Hematopoietic multipotent progenitor cell treated with erythropoietin and hydrocortisone succinate and interleukin-3 and kit ligand, for 17 days (in vitro differentiated cells): ENCODE data around the gene DAPP1.
"Not testable (repeated sequence)": the region's sequence is repeated elsewhere in the genome, so short reads cannot be mapped to it uniquely, and the experiment has no call there.

Experiments
- DNase-seq: peaks from one replicate; pipeline ENCODE4 v3.0.0-alpha.2; 2015; ENCODE audit warnings: low spot score

The DAPP1 gene, protein sequence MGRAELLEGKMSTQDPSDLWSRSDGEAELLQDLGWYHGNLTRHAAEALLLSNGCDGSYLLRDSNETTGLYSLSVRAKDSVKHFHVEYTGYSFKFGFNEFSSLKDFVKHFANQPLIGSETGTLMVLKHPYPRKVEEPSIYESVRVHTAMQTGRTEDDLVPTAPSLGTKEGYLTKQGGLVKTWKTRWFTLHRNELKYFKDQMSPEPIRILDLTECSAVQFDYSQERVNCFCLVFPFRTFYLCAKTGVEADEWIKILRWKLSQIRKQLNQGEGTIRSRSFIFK

DNA sequence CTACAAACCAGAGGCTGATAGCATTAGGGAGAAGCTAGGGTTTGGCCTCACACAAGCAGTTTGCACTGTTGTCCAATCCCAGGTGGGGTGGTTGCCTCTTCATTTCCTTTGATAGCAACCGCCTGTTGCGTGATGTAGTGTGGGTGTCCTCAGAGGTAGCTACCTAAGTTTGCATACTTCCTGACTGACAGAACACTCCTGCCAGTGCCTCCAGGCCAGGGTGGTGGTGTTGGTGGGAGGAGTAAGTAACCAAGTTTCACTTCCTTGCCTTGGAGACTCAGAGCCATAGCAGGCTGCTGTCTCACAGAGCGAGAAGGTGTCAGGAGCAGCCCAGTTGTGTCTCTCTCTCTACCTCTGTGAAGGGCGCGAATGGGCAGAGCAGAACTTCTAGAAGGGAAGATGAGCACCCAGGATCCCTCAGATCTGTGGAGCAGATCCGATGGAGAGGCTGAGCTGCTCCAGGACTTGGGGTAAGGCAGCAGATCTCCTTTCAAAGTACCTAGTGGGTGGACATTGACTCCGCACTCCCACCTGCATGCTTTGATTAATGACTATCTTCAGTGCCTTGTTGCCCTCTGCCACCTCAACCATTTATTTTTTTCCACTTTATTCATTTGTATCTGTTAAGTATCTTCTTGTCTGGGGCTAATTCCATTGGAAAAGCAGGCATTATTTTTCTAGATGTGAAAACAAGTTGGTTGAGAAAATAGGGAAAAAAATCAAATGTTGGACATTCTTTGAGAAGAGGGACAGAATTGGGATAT lies at the start of gene DAPP1:
TSS of gene DAPP1 (plus strand) at position 283 of the 764 bp plus-strand sequence. CDS start at position 370, 87 bp downstream.
- DNase-seq, result no peak

DNA sequence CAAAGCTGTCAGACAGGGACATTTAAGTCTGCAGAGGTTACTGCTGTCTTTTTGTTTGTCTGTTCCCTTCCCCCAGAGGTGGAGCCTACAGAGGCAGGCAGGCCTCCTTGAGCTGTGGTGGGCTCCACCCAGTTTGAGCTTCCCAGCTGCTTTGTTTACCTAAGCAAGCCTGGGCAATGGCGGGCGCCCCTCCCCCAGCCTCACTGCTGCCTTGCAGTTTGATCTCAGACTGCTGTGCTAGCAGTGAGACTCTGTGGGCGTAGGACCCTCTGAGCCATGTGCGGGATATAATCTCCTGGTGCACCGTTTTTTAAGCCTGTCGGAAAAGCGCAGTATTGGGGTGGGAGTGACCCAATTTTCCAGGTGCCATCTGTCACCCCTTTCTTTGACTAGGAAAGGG lies 45.8 kb upstream of the DAPP1 start:
- not testable (repeated sequence) for DNase-seq

DNA sequence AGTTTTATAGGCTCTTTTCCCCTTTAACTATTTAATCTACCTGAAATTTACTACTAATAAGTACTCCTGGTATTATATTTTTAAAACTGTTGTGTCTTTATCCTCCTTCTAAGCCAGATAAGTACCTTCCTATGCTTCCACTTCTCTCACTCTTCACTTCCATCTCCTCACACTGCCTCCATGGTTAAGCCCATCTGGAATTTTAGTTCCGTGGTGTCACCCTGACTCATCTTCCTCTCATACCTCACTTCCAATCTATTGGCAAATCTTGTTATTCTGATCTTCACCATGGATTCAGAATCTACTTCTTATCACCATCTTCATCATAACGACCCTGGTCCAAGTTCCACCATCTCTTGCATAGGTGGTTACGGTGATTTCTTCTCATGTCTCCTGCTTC lies 32.7 kb upstream of the DAPP1 start:
- no peak for DNase-seq

DNA sequence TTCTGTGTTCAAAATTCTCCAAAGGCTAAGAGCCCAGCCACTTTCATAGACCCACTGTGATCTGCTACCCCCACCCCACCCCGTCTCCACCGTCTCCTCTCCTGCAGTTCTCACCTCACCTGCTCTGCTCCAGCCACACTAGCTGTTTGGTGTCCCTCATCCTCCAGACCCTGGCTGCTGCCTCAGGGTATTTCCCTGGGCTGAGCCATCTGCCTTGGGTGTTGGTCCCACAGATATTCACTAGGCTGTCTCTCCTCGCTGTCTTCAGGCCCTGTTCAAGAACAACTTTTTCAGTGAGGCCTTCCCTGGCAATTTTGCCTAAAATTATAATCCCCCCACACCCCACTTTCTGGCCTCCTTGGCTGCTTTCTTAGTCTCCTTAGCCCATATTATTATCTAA lies 31.8 kb upstream of the DAPP1 start:
- no peak for DNase-seq

DNA sequence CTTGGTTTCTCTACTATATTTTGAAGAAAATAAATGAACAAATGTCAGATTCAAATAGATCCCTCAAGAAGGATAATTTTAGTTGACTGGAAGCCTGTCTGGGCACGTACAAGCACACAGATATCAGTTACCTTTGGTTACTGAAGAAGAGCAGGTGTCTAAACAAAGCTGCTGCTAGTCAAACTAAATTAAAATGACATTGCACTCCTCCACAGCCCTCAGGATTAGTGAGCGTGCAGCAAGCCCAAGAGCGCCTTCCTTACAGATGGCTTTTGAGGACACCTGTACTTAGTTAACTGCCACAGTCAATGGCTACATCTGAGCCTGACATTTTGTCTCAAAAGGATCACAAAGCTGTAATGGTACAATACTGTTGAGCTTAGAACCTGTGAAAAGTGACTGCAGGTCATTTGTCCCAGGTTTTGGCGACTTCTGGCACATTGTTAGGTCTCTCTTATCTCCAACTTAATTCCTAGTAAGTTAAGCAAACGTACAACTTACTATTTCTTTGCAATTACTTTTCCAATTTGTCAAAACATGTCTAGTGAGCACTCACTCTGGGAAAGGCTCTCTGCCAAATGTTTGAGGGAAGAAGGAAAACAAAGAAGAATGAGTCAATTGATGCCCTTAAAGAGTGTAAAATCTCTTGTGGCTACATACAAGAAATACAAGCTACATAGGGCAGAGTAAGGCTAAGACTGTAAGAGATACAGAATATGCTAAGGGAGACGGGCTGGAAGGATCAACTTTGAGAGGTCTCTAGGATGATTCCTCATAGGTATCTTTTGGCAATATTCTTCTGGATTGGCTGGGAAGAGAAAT lies 25.6 kb upstream of the DAPP1 start:
- DNase-seq, result no peak

DNA sequence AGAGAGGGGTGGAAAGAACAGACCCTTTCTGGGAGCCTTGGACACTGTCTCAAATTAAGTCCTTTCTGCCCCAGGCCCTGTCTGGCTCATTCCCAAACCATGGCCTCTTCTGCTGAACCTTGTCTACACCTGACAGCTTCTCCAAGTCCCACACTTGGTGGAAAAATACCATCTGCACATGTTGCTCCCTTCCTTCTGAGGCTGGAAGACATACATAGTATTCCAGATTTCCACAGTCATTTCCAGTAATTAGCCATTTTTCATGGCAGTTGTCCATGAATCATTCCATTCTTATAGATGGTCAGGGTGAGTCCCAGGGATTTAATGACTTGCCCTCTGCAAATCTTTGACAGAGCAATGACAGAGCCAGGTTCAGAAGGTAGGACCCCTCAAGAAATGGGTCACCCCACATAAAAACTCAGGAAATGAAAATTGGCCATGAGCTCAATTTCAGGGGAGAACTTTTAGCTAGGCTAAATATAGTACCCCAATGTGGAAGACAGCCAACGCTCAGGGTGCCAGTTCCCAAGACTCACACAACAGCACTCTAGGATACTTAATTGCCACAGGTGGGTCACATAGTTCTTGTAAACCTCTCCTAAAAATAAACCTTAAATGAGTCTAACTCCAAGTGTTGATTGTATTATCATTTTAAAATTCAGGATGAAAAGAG lies 16.2 kb upstream of the DAPP1 start:
- DNase-seq, result no peak

DNA sequence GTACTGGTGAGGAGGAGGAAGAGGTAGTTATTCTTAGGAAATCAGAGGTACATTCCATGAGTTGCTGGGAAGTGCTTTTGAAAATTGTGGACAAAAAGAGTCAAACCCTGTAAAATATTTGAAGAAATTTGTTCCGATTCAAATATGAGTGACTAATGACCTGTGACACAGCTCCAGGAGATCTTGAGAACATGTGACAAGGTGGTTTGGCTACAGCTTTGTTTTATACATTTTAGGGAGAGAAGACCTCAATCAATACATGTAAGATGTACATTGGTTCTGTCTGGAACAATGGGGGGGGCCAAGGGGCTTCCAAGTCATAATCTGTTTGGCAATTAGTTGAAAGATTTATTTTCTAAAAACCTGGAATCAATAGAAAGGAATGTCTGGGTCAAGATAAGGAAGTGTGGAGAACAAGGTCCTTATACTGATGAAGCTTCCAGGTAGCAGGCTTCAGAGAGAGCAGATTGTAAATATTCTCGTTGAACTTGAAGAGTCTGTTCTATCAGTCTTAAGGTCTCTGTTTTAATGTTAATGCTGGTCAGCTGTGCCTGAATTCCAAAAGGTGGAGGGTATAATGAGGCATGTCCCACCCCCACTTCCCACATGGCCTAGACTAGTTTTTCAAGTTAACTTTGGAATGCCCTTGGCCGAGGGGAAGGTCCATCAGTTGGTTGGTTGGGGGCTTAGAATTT lies 15.5 kb upstream of the DAPP1 start:
- no peak for DNase-seq

DNA sequence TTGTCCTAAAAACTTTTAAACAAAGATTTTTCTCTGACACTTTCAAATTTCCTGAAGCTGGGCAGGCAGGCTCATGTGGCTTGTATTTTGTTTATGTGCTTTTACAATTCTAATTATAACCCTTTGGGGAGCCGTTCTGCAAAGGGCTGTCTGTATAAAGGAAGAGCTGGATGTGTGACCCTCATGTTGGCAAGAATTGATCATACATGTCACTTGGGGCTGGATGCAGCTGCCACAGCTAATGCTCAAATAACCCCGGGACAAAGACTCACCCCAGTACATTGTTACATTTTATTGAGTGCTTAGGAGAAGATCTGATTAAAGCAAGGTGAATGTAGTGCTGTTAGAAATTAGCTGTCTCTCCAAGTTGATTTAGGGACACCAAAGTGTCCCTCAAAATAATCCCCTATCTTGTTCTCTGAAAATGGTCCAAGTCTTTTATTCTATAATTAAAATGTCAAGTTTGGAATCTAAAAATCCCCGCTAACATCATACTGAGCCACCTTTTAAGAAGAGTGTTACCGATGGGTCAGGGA lies 13.0 kb upstream of the DAPP1 start:
- DNase-seq, result no peak

DNA sequence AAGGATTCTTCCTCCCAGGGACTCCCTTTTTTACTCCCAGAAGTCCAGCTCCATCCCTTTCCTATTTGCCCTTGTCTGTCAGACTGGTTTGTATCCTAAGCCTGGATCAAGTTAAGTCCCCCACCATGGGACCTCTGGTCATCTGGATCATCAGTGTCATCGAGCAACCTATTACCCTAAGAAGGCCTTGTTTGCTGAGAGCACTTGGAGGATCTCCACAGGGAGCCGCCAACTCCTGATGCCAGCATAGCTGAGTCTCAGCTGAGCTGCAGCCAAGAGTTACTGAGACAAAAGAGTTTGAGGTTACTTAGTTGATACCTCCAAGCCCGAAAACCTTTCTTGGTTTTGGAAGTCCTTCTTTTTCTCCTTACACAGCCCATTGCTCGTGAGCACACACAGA lies 10.1 kb upstream of the DAPP1 start:
- DNase-seq, result no peak

DNA sequence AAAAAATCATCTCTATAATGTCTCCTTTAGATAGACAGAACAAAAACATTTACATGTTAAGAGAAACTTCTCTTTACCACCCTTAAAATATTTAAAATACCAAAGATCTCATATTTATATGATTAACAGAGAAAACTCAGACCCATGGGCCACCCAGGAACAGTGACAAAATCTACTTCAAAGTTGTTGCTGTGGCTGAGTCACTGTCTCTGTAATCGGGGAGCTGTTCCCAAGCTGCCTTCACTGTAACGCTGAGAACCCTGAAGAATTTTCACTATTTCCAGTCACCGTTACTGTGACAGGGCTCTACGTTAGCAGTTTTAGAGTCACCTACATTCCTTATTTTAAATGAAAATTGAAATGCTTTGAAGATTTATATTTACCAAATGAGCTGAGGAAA lies 9.0 kb upstream of the DAPP1 start:
- DNase-seq, result no peak

DNA sequence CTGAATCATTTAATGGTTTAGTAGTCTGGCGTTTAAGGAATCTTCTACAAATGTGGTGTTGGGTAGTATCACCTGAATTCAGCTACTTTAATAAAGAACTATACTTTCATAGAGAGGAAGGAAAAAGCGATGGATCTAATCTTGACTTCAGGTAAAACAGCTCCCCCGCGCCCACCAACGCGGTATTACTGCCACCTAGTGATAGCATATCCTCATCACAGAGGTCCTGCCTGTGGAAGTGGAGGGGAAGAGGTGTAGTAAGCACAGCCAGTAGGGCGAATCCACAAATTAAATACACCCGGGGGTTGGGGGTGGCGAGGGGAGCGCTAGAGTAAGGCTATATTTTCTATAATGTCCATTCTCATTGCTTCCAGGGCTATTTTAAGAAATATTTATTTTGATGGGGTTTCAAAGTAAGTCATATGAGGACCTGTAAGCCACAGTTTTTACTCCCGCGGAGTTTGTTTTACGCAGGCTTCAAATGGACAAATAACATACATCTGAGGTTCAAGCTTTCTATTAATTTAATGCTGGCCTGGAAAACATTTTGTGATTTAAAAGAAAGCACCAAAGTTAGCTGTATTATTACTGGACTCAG lies 8.3 kb upstream of the DAPP1 start:
- DNase-seq, result peak; percentile 61

DNA sequence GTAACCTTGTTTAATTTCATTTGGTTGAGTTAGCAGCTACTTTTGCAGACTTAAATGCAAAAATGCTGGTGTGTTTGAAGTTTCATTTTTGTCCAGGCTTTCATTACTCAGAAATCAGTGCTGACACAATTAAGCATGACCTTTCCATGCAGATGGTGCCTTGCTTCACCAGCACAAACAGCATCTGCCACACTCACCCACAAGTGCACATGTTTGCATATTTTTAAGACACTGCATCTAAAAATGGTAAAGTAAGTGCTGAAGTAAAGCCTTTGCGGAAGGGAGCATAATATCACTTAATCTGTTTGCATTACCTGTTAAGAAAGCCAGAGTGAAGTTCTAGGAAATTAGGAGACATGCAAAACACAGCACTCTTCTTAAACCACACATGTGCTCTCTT lies 7.3 kb upstream of the DAPP1 start:
- no peak for DNase-seq

DNA sequence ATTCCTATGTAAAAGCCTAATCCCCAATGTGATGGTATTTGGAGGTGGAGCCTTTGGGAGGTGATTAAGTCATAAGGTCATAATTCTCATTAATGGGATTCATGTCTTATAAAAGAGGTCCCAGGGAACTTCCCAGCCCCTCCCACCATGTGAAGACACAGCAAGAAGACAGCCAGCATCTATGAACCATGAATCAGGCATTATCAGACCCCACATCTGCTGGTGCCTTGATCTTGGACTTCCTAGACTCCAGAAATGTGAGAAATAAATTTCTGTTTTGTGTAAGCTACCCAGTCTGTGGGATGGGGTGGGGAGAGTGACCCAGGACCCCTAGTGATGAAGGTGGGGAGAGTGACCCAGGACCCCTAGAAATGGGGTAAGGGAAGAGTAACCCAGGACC lies 6.1 kb upstream of the DAPP1 start:
- DNase-seq, result no peak

DNA sequence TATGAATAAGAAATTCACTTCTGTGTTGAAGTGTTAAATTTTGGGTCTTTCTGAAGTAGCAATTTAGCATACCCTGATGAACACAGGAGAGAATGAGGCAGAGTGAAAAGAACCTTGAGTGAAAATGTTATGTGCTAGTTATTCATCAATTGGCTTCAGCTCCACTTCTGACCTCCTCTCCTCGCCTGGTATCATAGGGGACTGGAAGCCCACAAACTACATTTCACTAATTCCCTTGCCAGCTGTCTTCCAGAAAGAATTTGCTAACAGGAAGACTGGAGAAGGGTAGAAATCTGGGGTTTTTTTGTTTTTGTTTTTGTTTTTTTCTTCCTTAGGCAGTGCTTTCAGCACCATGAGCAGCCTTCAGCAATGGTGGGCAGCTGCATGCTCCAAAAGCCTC lies 5.5 kb upstream of the DAPP1 start:
- DNase-seq, result no peak

DNA sequence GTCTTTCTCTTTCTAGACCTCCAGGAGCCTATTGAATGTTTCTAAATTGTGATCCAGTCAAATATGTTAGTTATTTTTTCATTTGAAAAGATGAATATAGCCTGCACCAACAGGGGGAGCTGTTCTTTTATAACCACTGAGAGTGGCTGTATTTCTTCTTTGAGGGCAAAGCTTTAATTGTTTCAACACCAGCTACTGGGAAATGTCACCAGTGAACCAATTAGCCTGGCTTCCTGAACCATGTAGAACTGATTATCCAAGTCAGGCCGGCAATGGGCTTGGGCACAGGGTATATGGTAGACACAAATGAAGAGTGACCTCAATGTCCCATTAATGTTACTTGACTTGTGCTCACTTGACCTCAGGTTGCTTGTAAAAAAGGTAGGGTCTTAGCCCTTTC lies 4.8 kb upstream of the DAPP1 start:
- peak; percentile 59 for DNase-seq

DNA sequence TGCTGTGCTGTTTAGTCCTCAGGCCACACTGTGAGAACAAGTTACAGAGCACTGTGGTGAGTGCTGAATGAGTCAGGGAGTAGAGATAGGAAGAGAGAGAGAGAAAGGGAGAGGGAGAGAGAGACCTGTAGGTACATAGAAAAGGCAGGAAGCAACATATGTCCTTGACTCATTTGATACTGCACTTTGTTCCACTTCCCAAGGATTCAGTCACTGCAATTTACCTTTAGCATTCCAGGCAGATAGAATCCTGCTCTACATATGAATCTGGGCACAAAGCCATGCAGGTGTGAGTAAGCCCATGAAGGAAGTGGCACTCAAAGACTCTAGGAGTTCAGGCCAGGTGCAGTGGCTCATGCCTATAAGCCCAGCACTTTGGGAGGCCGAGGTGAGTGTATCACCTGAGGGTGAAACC lies 1.0 kb upstream of the DAPP1 start:
- DNase-seq, result no peak

DNA sequence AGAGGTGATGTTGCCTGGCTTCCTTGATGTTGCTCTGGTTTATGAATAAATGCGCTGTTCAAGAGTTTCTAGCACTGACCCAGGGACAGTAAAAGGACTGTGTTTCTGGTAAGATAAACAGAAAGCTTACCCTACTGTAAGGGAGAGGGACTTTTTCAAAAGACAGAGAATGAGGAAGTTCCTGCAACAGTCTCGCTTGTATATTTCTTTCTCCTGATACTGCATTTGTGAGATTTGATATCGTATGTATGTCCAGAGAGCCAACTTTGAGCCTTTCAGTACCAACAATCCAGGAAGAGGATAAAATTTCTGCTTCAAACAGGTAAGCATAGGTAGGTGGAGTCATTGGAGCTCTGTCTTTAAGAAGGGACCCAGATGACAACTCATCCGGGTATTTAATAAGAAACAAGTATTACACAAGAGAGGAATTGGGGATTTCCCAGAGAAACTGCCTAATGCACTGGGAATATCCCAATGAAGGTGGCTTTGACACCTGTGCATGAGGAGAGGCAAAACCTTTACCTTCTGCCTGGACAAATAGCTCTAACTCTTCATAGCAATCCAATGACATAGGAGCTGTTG lies 773 bp downstream of the DAPP1 start:
- no peak for DNase-seq

DNA sequence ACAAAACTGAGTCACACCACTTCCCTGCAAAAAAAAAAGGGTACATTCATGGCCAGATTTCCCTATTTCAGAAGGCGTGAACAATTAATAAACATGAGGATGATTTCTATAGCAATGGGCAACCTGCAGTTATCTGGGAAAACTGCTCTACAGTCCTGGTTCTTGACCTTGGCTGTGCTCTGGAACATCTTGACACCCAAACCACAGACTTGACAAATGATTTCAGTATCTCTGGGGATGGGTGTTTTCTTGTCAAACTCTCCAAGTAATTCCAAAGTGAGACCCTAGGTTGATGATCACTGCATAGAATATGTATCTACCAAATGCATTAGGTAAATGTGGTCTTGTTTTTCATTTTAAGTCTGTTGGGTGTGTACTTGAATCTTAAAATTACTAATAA lies 2.0 kb downstream of the DAPP1 start:
- no peak for DNase-seq

DNA sequence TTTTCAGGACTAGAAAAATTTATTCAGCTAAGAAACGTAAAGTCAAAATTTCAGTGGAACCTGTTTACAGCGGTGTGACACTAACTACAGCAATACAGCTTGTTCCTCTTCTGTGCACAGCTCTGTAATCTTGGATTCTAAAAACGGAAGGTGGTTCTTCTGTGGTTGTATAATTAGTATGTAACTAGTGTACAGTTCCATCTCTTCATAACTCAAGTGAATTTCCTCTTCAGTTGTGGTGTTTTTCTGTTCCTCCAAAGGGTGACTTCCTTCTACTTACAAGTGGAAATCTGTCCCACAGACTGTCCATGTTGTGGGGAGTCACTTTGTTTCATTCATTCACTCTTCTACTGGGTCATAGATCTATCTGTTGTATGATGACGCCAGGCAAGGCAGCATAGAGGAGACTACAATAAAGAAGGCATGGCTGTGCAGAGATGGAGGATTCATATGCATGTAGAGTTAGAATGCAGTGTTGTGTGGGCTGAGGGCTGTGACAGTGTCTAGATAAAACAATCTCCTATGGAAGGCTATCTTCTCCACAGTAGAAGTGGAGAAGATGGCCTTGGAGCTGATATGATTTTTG lies 5.4 kb downstream of the DAPP1 start:
- DNase-seq, result no peak

DNA sequence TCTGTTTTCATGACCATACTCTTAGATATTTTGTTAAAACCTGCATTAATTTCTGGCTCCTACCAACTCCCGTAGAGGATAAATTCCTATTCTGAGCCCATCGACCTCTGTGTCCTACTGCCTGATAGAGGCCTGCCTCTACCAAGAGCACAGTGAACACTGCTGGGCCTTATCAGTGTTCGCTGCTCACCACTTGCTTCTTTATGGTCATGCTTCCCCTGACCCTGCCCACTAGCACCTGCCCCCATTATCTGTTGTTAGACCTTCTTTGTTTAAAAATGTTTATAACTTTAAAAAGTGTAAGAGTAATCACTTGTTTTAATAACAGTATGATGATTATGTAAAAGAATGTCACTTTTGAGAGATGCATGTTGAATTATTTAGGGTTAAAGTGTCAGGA lies 6.1 kb downstream of the DAPP1 start:
- no peak for DNase-seq
